ENCODE measurements around the gene IMP4.

IMP4 gene

GRCh38 chr2:130373808-130374365 is 31.2 kb downstream of the IMP4 start:
- DNase-seq = peak in 2 of 10 donors; percentile 49 to 66
- intact Hi-C loops (cut with DNase I) = no loop called here

DNA sequence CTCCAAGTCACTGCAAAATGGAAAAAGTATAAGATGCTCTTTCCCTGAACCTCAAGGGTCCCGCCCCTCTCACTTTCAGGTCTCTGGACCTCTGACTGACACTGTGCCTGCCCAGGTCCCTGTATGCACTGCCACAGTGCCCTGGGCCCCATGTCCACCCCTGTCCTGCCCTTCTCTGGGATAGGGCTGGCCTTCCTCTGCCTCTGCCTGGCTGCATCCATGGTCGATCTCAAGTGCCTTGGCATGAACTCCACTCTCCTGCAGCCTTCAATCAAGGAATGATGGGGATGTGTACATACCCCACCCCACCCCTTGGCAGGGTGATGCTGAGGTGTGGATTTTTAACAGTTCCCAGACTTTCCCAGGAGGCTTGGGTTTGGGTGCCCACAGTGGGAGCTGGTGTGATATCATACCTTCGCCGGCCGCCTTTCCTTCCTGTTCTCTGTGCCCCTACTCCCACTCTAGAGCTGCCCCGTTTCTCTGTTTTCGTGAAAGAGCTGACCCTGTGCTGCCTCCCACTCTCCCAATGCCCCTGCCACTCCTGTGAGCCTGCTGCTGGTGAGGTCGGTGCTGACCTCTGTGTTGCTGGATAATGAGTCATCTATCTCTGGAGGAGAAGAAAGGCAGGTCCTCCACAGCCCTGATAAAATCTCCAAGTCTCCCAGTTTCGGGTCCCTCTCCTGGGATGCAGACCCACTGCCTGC is 32.0 kb downstream of the IMP4 start:
- peak in 1 of 10 donors; percentile 54 for DNase-seq

GRCh38 chr2:130375291-130376266 is 32.9 kb downstream of the IMP4 start:
- DNase-seq = peak in 1 of 10 donors; percentile 59
- intact Hi-C loops (cut with DNase I) = no loop called here

More for the DNA sequence above, 32.0 kb downstream of the IMP4 start:
- intact Hi-C loops (cut with DNase I) = no loop called here

DNA sequence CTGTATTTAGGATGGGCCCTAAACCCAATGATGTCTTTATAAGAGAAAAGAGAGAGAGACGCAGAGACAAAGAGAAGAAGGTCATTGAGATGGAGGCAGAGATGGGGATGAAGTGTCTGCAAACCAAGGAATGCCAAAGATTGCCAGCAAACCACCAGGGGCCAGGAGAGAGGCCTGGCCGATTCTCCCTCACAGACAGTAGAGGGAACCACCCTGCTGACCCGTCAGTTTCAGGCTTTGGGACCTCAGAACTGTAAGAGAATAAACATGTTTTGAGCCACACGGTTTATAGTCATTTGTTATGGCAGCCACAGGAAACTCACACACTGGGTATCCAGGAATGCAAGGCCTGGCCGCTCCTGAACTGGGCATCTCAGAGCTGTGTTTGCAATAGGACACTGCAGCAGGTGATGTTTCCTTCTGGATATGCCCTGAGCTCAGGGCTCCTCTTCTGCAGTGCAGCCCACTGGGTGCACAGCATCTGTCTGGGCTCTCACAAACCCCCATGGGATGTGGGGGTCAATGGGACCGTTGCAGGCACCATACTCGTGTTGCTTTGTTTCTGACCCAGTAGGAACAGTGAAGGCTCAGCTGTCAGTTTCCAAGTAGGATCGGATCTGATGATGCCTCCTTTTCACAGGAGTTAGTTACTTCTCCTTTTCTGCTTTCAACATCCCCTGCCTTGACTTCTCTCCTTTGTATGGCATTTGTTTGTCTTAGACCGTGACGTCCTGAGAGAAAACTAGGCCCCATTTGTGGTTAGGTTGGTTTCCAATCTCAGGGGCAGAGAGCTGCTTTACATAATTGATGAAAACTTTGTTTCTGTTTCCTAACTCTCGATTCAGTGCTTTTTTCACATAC is 34.0 kb downstream of the IMP4 start:
- intact Hi-C loops (cut with DNase I) = no loop called here

GRCh38 chr2:130377491-130377890 is 34.8 kb downstream of the IMP4 start:
- intact Hi-C loops (cut with DNase I) = no loop called here
- DNase-seq = no peak

More for the DNA sequence above, 34.0 kb downstream of the IMP4 start:
- no peak for DNase-seq

- intact Hi-C loops (cut with DNase I) = no loop called here
- DNase-seq = no peak
These were observed 35.7 kb downstream of the IMP4 start for GRCh38 chr2:130378206-130378897.

GRCh38 chr2:130378898-130379214 is 36.2 kb downstream of the IMP4 start:
- intact Hi-C loops (cut with DNase I) = no loop called here
- DNase-seq = no peak

DNA sequence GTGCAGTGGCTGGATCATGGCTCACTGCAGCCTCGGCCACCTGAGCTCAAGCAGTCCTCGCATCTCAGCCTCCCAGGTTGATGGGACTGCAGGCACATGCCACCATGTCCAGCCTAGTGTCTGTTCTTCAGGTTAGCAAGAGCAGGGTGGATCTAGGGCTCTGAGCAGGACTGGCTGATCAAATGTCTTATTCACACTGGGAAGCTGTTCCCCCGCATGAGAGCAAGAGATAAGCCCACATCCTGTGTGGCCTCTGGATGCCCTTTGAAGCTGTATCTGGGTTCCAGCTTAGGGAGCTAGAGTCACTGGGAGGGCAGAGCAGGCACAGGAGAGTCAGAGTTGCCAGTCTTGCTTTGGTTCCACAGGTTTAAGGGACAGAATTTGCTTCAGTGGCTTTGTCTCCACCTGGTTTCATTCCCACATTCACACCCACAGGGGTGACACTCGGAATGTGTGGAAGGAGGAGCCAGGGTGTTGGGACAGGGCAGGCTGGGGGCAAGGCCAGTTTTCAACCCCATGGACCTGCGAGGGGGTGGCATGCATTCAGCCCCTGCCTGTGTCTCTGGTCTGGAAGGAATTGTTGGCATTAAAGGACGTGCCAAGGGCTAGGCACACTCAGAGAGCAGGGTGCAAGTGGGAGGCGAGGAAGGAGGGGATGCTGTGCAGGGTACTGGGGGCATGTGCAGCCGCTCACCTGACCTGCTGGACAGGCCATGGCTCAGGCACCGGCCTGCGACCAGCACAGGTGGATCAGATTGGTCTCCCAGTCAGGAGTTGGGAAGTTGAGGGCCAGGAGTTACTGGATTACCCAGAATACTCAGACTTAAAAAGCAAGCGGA is 37.6 kb downstream of the IMP4 start:
- intact Hi-C loops (cut with DNase I) = no loop called here
- peak in 2 of 10 donors; percentile 66 to 69 for DNase-seq

GRCh38 chr2:130381145-130381544 is 38.4 kb downstream of the IMP4 start:
- peak in 1 of 10 donors; percentile 52 for DNase-seq
- intact Hi-C loops (cut with DNase I) = no loop called here

GRCh38 chr2:130381619-130382018 is 38.9 kb downstream of the IMP4 start:
- intact Hi-C loops (cut with DNase I) = no loop called here
- peak in 1 of 10 donors; percentile 49 for DNase-seq

DNA sequence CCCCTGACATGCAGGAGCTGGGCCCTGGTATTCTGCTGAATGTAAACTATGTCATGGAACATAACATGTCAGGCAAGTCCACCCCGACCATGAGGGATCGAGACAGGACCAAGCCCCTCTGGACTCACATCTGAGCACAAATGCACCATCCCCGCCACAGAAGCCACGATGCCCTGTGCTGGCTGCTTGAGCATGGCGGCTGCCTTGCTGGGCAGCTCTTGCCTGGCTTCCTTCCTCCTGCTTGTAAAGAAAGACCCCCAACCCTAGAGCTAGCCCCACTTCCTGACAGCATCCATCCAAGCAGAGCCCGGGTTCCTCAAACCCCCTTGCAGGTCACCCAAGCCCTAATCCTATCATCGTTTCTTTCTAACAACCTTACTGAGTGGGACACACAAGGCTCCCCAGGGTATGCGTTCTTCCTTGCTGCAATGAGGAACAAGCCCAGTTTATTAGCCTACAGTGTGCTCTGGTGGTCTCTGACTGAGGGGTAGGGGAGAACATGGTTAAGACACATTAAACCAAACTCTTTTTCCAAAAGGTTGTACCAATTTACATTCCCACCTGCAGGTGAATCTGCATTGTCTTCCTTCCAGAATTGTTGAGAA is 39.7 kb downstream of the IMP4 start:
- intact Hi-C loops (cut with DNase I) = no loop called here
- DNase-seq = no peak

DNA sequence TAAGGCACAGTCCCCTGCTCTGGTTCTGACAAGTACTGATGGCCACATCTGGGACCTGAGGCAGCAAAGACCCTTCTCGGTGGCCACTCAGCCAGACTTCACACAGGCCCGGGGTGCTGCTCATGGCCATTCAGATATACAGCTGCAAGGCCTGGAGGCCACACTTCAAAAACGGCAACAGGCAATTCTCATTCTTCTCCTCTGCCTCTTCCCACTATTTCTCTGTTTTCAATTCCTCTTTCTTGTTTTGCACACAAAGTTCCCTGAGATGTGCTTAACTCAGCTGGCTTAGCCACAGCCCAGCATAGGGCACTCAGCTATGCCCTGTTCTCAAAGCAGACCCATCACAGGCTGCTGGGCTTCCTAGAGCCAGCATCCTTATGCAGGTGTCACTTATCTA is 43.0 kb downstream of the IMP4 start:
- DNase-seq = peak in 1 of 10 donors; percentile 12
- intact Hi-C loops (cut with DNase I) = loop anchor here (5.0 kb wide), 1 partner anchor 43 kb away; the partner anchor contains the start of gene IMP4

DNA sequence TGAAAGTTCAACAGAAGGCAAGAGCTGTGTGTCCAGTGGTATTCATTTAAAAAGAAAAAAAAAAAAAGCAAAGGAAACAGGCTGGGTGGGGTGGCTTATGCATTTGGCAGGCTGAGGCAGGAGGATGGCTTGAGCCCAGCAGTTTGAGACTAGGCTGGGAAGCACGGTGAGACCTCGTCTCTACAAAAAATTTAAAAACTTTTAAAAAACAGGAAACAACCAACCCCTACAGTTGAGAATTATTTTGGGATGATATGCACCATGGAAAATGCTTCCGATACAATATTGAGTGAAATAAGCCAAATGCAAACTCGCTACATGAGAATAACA is 44.3 kb downstream of the IMP4 start:
- intact Hi-C loops (cut with DNase I) = loop anchor here (5.0 kb wide), 1 partner anchor 45 kb away; the partner anchor contains the start of gene IMP4
- DNase-seq = no peak

GRCh38 chr2:130387804-130388203 is 45.1 kb downstream of the IMP4 start:
- intact Hi-C loops (cut with DNase I) = loop anchor here (5.0 kb wide), 1 partner anchor 46 kb away; the partner anchor contains the start of gene IMP4
- DNase-seq = peak in 2 of 10 donors; percentile 71 to 72

- no peak for DNase-seq
- intact Hi-C loops (cut with DNase I) = loop anchor here (5.0 kb wide), 1 partner anchor 46 kb away; the partner anchor contains the start of gene IMP4
These were observed 45.7 kb downstream of the IMP4 start for GRCh38 chr2:130388221-130388907.

- DNase-seq = no peak
- intact Hi-C loops (cut with DNase I) = loop anchor here (5.0 kb wide), 1 partner anchor 47 kb away; the partner anchor contains the start of gene IMP4
These were observed 46.7 kb downstream of the IMP4 start for GRCh38 chr2:130389358-130389757.

GRCh38 chr2:130389783-130390182 is 47.1 kb downstream of the IMP4 start:
- DNase-seq = peak in 1 of 10 donors; percentile 7
- intact Hi-C loops (cut with DNase I) = loop anchor here (5.0 kb wide), 1 partner anchor 47 kb away; the partner anchor contains the start of gene IMP4
